CD4-positive, alpha-beta T cell treated with Interleukin-21 for 1 hour (primary cell): ENCODE data around the gene SERTAD2.

Experiments
- DNase-seq: peaks from one replicate; pipeline ENCODE4 v3.0.0-alpha.2; 2020

The SERTAD2 gene

DNA sequence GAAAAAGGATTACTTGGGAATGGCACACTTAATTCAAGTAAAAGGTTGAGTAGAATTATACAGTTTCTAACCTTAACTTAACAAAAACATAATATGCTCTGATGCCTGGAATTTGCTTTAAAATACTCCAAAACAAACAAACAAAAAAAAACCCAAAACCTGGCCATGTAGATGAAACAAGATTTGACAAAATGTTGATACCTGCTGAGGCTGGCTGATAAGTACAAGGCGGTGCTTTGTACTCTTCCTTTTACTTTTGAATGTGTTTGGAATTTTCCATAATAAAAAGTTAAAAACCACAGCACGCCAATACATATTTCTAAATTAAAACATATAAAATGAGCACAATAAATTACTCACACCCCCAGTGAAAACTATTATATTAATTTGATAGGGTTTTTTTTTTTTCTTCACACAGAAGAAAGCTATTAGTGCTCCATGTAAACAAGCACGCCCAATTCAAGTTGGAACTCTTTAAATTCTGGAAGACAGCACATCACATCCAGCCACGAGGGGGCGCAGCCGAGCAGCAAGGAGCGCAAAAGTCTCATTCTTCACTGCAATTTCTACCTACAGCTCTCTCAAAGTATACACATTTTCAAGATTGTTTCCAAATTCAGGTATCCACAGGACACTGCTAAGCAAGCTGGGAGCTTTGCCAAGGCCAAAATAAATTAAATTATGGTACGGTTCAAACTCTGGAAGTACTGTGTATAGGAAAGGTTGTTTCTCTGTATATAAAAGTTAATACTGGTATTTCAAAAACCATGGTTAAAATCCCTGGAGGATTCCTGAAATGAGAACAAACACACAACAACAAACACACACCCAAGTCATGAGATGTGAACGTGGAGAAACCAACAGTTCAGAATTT lies 7.5 kb downstream of the SERTAD2 start:
- peak; percentile 84 for DNase-seq

DNA sequence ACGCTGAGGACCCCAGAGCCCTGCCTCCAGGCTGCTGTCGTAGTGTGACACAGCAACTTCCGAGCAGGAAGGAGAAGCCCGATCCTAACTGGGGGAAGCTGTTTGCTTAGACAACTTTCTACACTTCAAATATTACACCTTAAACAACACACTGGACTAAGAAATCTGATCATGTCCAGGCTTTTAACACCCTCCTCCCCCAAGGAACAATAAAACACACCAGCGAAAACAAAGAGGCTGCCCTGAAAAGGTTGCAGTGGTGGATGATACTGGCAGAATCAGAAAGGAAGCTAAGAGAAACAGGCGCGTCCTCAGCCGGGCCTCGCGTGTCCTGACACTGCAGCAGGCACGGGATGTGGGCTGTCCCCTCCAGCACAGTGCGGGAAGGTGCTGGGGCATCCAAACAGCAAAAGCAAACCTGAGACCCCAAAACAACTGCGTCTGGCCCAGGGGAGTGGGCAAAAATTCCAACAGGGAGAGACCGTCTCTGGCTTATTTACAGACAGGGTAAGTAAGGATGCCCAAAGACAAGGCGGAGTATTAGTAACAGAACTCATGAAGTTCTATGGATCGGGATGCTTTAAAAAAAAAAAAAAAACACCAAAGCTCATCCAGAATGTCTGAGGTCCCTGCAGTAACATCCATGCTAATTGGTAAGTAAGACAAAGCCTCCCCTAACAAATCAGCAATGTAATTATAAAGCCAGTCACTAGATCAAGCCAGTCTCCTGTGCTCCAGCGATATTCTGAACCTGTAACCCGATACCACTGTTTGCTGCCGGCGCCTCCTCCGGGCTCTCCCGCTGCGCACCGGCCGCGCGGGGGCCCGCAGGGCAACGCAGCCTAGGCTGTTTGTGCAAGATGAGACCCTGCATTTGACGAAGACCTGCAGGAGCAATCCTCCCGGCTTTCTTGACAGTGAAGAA lies 9.0 kb downstream of the SERTAD2 start:
- peak; percentile 48 for DNase-seq

DNA sequence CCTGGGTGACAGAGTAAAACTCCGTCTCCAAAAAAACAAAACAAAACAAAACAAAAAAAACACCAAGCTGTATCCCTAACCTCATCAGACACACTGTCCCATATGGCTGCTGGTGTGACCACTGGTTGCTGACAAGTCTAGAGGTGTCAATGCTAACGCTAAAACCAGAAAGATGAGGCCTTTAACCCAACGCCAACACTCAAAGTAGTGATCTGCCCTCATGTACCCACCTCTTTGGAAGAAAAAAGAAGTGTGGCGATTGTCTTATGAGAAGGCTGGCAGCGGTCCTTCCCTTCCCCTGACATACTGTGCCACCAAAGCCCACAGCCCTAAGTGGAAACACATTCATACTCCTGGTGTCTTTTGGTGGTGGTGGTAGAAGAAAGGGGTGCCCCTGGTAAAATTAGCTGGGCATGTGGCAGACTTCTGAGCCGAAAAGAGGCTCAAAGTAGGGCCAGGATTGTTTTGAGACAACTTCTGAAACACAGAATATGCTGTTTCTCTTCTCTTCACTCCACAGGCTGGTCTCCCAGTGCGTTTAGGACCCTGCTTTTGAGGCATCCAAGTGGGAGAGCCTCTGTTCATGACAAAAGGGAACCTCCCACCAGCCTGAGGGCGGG lies 9.8 kb downstream of the SERTAD2 start:
- no peak for DNase-seq

DNA sequence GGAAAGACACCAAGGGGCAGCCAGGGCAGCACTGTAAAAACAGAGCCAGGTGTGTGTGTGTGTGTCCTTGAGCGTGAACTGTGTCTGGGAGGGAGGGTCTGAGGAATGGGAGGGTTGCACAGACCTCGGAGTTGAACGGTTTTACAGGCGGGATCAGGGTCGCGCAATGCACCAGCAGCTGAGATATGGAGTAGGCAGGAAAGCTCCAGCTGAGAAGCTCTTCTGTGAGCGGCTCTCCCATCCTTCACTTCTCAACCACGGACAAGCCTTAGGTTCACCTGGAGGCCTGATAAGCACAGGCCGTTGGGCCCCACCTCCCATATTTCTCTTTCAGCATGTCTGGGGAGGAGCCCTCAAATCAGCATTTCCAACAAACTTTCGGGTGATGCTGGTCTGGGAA lies 12.1 kb downstream of the SERTAD2 start:
- no peak for DNase-seq

DNA sequence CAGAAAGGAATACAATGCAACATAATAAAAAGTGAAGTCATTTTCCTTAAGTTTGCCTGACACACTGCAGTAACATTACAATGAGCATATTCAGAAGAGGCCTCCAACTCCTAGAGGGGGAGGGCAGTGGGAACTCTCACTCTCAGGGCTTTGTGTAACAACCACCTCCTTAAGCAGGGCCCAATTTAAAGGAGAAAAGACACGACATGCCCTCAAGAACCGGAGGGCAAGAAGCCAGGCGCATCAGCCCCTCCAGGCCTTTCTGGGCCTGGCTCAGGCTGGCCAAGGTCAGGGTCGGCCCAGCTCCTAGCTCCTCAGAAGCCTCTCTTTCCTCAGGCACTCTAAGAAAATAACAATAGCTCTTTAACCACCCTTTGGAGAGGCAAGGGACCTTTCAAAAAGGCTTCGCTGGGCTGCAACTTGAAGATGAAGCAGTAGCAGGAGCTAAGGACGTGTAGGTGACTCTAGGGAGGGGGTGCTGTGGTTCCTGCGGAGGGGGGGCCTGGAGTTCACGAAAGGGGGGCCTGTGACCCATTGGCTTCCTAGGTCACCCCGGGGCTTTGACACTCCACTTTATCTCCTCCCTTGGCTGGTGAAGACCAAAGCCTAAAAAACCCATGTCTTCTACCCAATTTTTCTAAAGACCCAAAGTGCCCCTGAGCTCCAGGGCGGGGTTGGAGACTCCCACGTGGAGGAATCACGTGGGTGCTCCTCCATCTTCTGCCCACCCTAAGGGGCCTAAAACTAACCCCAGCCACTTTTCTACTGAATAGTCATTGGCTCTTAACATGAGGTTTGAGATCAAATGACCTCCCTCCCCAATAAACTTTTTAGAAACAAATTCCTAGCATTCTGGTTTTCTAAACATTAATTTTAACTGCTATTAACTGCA lies 13.3 kb downstream of the SERTAD2 start:
- DNase-seq: no peak

DNA sequence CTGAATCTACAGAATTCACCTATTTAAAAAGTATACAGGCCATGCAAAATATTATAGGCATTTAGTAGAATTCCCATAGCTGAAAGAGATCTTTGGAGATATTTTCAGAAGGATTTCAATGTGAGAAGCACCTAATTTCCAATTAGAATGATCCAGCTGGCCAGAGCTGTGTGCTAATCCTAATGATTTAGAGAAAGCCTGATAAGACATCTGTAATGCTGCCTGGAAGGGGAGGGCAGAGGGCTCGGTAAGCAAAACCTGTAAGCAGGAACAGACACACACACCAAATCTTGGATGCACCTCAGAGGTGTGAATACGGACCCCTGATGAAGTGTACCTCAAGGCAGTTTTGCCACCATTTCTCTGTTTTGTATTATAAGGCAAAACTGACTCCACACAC lies 14.0 kb downstream of the SERTAD2 start:
- DNase-seq: no peak

DNA sequence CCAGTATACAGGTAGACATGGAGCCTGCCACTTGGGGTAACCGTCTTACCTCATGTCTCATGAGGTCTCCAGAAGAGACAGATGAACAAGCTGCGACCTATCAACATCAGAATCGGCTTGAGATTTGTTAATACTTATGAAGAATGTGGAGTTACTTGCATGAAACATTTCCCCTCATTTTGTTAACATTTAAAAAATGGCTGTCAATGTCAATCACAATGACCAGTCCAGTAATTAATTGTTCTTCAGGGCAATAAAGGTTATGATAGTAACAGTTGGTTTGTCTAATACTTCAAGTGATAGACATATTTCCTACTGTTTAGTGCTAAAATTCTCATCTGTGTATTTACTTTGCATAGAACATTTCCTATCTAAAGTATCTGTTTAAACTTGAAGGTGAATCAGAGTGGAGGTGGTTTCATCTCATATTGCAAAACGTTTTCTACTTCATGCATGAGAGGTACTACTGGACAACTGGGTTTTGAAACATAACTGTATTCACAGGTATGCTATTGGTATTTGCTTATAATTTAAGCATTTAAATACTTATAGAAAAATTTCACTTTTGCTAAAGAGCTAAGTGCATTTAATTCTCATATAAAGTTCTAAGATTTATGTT lies 15.1 kb downstream of the SERTAD2 start:
- no peak for DNase-seq

DNA sequence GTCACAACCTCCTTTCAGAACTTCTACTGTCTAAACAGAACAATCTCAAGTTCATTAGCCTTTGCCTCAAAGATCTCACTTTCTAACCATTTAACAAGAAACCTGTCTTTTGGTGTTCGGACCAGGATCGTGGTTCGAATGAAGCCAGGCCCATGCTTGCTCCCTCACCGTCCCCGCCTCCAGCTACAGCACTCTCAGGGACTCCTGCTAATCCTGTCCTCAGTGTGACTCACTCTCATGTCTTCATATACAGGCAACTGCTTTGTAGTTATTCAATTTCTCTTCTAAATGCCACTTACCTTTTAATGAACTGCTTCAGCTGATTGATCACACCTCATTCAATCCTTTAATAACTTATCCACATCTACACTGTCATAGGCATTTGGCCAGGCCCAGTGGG lies 15.8 kb downstream of the SERTAD2 start:
- no peak for DNase-seq

DNA sequence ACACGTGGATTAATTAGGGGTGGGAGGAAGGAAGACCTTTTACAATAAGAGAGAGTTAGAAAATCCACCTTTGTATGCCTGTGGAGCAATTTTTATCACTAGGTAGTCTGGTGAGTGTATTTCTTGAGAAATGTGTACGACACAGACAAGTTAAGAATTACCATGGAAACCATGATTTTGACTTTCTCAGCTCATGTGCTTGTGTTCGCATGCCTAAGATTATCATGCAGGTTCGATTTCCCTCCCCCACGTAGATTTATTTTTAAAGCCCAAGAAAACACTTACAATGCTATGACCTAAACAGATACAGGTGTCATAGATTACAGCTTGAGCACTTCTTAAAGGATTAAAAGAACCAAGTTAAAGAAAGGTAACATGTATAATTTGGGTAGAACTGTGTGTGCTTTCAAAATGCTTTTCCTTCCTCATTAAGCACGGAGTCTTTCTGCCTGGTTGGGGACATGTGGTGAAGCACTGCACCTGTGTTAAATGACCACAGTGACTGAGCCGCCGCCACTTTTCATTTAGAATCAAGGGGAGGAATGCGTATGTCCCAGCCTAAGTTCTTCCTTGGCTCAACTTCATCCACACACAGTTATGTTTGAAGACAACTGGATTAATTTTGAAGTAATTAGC lies 16.6 kb downstream of the SERTAD2 start:
- no peak for DNase-seq

DNA sequence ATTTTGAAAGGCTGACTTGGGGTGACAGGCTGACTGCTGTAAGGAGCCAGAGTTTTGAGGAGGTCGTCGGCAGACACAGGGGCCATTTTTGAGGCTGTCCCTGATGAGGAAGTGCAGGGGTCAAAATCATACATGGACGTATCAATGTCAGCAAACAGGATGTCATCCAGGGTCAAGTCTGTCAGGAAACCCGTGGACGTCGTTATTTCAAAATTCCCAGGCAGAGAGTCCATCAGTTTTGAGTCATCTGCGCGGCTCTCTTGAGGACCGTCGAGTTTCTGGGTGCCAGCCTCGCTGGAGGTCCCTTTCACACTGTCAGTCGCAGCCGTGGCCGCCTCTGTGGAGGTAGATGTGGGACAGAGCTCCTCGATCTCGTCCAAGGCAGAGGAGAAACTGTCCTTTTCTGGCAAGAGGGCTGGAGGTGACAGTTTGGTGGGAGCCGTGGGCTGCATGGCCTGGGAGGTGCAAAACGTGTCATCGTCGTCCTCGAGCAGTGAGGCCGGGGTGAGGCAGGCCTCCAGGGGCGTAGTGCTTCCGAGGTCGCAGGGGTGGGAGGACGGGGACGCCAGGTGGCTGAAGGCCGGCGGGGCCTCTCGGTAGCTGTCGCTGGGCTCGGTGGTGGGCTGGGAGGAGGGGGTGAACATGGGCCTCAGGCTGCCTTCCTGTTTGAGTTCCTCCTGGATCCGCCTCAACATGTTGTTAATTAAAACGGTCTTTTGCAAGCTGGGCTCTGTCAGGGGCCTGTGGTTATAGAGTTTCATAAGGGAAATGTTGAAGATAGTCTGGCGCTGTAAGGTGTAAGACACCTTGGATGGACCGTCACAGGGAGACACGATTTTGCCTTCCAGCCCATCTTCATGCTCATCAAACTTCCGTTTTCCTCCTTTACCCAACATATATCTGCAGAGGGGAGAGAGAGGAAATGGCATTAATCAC lies 17.5 kb downstream of the SERTAD2 start:
- DNase-seq: no peak

DNA sequence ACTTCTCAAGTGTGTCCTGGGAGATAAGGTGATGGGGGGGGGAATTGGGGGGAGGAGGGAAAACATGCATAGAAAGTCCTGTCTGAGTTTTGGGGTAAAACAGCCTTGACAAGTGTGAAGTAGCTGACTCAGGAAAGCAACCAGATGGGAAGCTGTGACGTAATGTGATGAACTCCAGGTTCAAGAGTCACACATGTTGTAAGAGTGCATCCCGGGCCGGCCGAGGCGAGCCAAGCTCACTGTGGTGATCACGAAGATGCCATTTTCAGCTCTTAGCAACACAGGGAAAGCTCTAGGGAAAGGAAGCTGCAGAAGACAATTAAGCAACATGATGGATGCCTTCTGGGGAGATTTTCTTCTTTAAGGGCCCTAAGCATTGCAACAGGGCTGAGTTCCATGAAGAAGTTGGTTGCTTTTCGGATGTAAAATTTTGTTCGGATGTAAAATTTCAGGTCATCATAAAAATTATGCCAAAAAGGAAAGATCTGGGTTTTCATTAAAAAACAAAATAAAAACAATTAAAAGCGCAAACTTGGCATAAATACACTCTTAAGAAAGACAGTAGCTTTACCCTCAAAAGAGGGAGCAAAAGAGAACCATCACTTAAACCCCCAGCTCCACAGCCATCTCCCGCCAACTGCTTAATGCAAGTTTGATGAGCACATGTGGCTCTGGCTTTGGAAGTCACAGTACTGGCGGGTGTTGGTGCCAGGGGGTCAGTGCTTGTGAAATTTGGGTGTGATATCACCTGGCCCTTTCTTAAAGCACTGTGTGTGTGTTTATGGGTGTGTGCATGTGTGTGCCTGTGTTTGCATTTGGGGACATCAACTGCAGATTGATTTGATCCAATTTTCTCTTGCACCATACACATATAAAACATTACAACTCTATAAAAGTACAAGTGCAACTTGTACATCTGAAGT lies 19.1 kb downstream of the SERTAD2 start:
- no peak for DNase-seq

DNA sequence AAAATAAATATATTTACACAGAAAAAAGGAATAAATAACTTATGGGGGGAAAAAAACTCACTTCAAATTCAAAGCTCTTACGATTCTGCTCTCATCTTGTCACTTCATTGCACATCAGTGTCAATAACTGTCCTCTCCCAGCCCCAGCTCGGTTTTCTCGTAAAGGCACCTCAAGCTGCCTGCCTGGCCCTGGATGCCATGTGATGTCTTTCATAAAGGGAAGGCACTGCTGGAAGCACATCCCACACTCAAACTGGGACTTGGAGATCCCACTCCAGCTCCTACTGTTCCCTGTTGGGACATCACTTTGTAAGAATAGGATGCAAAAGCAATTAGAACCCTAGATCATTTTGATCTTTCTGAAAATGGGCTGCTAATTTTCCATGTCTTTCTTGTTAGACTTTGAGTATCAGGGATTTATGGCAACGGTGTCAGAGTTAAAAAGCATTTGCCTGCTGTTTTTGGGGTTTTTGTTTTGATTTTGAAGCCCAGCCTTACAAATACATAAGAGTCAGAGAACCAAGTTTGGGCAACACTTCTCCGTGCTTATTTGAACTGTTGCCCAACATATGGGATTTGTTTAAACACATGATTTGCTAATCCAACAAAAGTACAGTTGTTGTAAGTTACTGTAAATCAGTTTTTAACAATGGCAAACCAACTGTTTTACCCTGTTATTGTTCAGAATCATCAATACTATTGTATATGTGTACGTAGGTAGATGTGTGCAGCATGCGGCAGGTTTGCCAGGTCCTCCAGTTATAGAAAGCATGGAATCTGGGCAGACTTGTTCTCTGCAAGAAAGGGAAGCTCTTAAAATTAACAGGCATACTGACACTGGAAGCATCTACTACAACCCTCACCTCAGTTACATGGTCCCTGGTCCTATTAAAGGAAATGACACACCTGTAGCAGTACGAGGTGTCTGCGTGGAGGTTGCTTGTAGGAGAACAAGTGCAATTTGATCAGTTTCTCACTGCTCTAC lies 20.6 kb downstream of the SERTAD2 start:
- DNase-seq: no peak

DNA sequence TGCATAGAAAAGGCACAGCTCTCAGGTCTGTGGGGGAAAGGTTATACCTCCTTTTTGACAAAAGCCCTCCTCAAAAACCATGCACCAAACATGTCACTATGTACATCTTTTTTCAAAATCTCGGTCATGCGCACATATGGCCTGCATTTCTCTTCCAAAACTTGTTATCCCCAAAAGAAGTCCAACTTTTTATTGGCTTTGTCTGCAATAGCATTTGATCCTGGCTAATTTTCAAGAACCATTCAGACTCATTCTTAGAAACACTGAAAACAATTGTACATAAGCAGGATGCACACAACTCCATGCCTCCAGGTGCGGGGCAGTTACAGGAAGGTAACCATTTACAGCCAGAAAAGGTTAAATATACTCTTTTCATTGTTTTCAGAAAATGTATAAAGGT lies 21.9 kb downstream of the SERTAD2 start:
- DNase-seq: no peak

DNA sequence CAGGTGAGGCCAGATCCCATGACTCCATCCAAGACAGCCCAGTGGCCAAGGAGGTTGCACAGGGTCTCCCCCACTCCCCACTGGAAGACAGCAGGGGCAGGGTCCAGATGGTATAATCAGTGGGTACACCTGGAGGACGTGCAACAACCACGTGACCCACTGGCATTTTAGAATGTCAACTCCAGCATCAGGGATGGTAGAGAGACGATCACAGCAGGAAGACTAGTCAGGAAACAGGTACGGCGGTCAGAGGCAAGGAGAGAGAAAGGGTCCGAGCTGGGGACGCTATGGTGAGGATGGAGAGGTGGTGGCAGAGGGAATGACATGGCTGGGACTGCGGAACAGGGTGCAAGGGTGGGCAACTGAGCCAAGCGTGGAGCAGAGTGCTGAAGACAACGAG lies 23.0 kb downstream of the SERTAD2 start:
- no peak for DNase-seq

DNA sequence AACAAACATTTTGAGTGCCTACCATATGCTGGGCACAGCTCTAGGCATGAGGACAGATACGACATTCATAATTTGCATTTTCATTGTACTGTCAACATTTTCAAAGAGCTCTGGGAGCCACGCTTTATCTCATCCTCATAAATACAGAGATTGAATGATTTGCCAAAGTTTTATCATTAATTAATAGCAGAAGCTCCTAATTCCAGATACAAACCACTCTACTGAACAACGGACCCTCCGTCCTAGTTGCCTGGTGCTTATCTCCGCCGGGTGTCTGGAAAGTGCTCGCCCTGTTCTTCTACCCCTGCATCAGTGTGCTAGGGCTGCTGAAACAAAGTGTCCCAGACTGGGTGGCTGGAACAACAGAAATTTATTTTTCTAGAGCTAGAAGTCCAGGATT lies 23.8 kb downstream of the SERTAD2 start:
- no peak for DNase-seq

DNA sequence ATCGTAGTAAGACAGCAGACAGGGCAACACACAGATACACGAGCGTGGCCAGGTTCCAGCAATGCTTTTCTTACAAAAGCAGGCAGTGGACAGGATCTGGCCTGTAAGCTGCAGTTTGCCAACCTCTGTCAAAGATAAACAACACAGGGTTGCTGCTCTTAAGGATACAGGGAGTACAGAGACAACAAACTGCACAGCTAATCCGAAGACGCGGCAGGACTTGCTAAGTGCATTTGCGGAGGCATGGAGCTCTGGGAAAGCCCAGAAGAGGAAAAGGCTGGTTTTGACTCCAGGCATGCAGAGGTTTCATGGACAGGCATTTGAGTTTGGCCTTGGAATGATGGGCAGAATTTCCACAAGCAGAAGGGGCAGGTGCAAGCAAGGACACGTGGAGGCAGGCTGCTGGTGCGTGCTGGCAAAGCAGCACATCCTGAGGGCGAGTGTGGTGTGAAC lies 24.4 kb downstream of the SERTAD2 start:
- DNase-seq: no peak
